Measurements from ENCODE around the gene HEATR5A. TPM values are rescaled to one million over a fixed set of nuclear protein-coding genes. Genes with fewer than 3 reads are reported as not detected.

Gene HEATR5A
- total RNA-seq, 2 experiments from 2014 or later, result 3.5 to 6.0 TPM

DNA sequence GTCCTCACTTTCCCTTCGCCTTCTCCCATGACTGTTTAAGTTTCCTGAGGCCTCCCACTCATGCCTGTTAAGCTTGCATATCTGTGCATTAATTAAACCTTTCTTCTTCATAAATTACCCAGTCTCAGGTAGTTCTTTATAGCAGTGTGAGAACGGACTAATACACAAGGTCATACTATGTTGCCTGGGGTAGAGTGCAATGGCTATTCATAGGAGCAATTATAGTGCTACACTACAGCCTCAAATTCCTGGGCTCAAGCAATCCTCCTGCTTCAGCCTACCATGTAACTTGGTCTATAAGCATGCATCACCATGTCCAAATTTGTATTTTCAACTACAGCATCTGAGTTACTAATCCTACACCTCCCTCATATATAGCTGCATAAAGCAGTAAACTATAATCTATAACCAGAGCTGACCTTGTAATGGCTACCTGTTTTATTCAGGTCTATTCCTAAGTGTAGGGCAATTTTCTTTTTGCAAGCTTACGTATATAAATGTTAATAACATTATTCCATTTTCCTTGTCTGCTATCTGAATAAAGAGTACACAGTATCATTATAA is 18.9 kb downstream of the HEATR5A start:
- Mint-ChIP-seq H3K9me3 (no peaks in the 10 kb centered on the region), H3K27me3 (ENCODE audit: low read depth) (no peaks in the 10 kb centered on the region), H3K27ac (no peak overlapping the region), H3K36me3 (ENCODE audit: low read depth) (peaks cover 11% of the 10 kb centered on the region), H3K4me3 (no peak overlapping the region), H3K4me1 (ENCODE audit: low read depth) (peaks cover 5% of the 10 kb centered on the region)
- intact Hi-C loops (cut with micrococcal nuclease), result no loop called here
- CTCF ChIA-PET, result interaction anchor here (1.5 kb wide), 1 partner anchor 10 kb away, joined by 4 read pairs; no protein-coding TSS in a partner anchor
- no peak for DNase-seq

DNA sequence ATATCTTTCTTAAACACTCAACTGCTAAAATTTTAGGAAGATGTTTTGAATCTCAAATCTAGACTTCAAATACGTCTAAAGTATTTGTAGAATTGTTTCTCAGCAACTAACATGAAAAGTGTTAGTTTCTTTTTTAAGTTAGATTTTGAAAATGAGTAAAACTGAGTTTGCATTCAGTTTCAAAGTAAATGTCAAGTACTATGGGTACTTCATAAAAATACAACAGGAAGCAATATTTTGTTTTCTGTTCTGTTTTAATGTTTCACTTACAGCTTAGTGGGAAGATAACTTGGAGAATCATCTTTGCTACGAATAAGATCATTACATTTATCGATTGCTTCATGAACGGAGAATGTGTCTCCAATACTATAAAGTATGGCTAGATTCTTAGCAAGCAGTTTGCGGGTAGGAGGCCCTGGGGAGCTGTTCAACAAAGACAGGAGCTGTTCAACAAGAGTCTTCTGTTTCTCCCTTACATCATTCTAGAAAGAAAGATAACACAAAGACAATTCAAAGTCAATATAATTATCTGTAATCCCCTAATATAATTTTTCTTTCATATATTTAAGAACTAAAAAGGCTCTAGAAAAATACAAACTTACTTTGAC is 20.2 kb downstream of the HEATR5A start:
- H3K27ac Mint-ChIP-seq, result no peak overlapping the region
- no peaks in the 10 kb centered on the region for H3K9me3 Mint-ChIP-seq
- no peak overlapping the region for H3K4me3 Mint-ChIP-seq
- intact Hi-C loops (cut with micrococcal nuclease), result loop anchor here (1.0 kb wide), 2 partner anchors 11 to 20 kb away; partner anchors contain the start of gene HEATR5A
- DNase-seq, result no peak
- H3K36me3 Mint-ChIP-seq (ENCODE audit: low read depth), result peaks cover 11% of the 10 kb centered on the region
- H3K4me1 Mint-ChIP-seq (ENCODE audit: low read depth), result peaks cover 5% of the 10 kb centered on the region
- CTCF ChIA-PET, result no interaction called here
- H3K27me3 Mint-ChIP-seq (ENCODE audit: low read depth), result no peaks in the 10 kb centered on the region

GRCh38 chr14:31395572-31396205 is 24.7 kb downstream of the HEATR5A start:
- Mint-ChIP-seq H3K9me3 (no peaks in the 10 kb centered on the region), H3K4me1 (ENCODE audit: low read depth) (peaks cover 7% of the 10 kb centered on the region), H3K4me3 (no peak overlapping the region), H3K36me3 (ENCODE audit: low read depth) (peaks cover 9% of the 10 kb centered on the region), H3K27ac (no peak overlapping the region), H3K27me3 (ENCODE audit: low read depth) (no peaks in the 10 kb centered on the region)
- DNase-seq, result no peak
- intact Hi-C loops (cut with micrococcal nuclease), result no loop called here
- CTCF ChIA-PET, result interaction anchor here (0.6 to 2.0 kb wide), 3 partner anchors 23 to 54 kb away, joined by 3 to 6 read pairs (median 4); no protein-coding TSS in a partner anchor

DNA sequence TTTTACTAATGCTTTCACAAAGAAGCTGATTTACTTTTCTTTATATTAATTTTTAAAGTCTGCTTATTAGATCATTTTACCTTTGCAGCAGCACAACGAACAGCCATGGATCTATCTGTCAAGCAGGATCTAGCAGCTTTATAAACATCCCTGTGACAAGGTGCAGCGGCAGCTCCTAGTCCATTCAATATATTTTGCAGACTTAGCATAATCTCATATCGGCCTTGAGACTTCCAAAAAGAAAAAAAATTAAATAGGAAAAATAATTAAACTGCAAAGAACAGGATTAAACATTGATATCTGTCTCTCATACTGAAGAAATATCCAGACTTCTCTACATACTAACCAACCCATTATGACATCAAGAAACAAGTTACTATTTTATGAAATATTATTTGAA is 25.2 kb downstream of the HEATR5A start:
- Mint-ChIP-seq H3K36me3 (ENCODE audit: low read depth) (peaks cover 8% of the 10 kb centered on the region), H3K9me3 (no peaks in the 10 kb centered on the region), H3K27me3 (ENCODE audit: low read depth) (no peaks in the 10 kb centered on the region), H3K27ac (no peak overlapping the region), H3K4me3 (no peak overlapping the region), H3K4me1 (ENCODE audit: low read depth) (peaks cover 7% of the 10 kb centered on the region)
- intact Hi-C loops (cut with micrococcal nuclease), result no loop called here
- DNase-seq, result no peak
- CTCF ChIA-PET, result interaction anchor here (1.2 to 2.0 kb wide), 3 partner anchors 30 to 187 kb away, joined by 3 to 6 read pairs (median 5); no protein-coding TSS in a partner anchor

DNA sequence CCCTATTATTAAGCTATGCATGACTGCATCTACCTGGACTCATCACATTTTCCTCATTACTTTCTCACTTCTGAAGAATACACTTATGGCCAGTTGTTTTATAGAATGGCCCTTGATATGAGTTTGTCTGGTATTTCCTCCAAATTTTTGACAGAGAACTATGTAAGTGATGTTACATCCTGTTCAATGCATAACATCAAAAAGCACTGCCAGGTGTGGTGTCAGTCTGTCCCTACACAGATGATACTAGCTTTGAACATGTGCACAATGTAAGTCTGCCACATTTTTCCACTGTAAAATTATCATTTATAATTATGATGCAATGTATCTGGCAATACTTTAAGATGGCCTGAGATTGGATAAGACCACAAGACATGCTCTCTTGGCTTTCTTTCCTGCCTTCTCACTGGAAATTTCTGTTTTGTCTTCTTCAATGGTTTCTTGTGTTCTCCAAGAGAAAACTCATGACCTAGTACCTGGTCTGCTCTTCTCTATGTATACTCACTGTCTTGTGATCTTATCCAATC is 28.3 kb downstream of the HEATR5A start:
- H3K27me3 Mint-ChIP-seq (ENCODE audit: low read depth), result no peaks in the 10 kb centered on the region
- H3K9me3 Mint-ChIP-seq, result no peaks in the 10 kb centered on the region
- CTCF ChIA-PET, result interaction anchor here (1.1 to 1.8 kb wide), 3 partner anchors 9 to 185 kb away, joined by 3 to 4 read pairs (median 4); no protein-coding TSS in a partner anchor
- H3K4me1 Mint-ChIP-seq (ENCODE audit: low read depth), result peaks cover 25% of the 10 kb centered on the region
- peaks cover 3% of the 10 kb centered on the region for H3K36me3 Mint-ChIP-seq (ENCODE audit: low read depth)
- no peak overlapping the region for H3K4me3 Mint-ChIP-seq
- no peak overlapping the region for H3K27ac Mint-ChIP-seq
- intact Hi-C loops (cut with micrococcal nuclease), result no loop called here
- no peak for DNase-seq

DNA sequence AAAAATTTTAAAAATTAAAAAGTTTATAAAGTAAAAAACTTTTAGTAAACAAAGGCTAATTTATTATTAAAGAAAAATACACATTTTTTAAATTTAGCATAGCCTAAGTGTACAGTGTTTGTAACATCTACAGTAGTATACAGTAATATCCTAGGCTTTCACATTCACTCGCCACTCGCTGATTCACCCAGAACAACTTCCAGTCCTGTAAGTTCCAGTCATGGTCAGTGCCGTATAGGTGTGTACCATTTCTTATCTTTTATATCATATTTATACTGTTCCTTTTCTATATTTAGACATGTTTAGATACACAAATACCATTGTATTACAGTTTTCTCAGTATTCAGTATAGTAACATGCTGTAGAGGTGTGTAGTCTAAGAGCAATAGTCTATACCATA is 28.9 kb downstream of the HEATR5A start:
- Mint-ChIP-seq H3K4me3 (no peak overlapping the region), H3K4me1 (ENCODE audit: low read depth) (peaks cover 25% of the 10 kb centered on the region), H3K27me3 (ENCODE audit: low read depth) (no peaks in the 10 kb centered on the region), H3K36me3 (ENCODE audit: low read depth) (peaks cover 3% of the 10 kb centered on the region), H3K9me3 (no peaks in the 10 kb centered on the region), H3K27ac (no peak overlapping the region)
- intact Hi-C loops (cut with micrococcal nuclease), result no loop called here
- CTCF ChIA-PET, result interaction anchor here (1.1 to 1.8 kb wide), 3 partner anchors 10 to 185 kb away, joined by 3 to 4 read pairs (median 4); no protein-coding TSS in a partner anchor
- DNase-seq, result no peak

DNA sequence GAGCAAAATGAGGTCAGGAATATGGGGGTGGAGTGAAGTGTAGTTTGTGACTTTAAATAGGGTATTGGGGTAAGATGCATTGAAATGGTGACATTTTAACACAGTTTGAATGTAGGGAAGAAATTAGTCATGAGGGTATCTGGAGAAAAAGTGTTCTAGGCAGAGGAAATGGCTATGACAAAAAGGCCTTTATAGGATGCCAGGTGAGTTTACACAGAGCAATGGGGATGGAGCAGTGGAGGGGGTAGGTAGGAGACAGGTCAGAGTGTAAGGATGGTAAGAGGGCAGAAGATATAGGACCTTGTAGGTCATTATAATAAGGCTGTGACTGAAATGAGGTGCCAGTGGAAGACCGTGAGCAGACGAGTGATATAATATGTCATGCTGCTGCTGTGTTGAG is 30.4 kb downstream of the HEATR5A start:
- H3K4me3 Mint-ChIP-seq, result no peak overlapping the region
- CTCF ChIA-PET, result interaction anchor here (0.9 to 1.4 kb wide), 2 partner anchors 9 to 60 kb away, joined by 3 to 5 read pairs; no protein-coding TSS in a partner anchor
- peaks cover 25% of the 10 kb centered on the region for H3K4me1 Mint-ChIP-seq (ENCODE audit: low read depth)
- DNase-seq, result no peak
- H3K9me3 Mint-ChIP-seq, result no peaks in the 10 kb centered on the region
- peaks cover 3% of the 10 kb centered on the region for H3K36me3 Mint-ChIP-seq (ENCODE audit: low read depth)
- no peaks in the 10 kb centered on the region for H3K27me3 Mint-ChIP-seq (ENCODE audit: low read depth)
- intact Hi-C loops (cut with micrococcal nuclease), result loop anchor here (1.0 to 10.0 kb wide), 3 partner anchors 10 to 815 kb away; partner anchors contain the start of genes HEATR5A, RNU6-7 and RNU6-8
- peak overlapping the region; percentile 9 for H3K27ac Mint-ChIP-seq

- CTCF ChIA-PET, result no interaction called here
- intact Hi-C loops (cut with micrococcal nuclease), result loop anchor here (1.0 to 10.0 kb wide), 3 partner anchors 11 to 816 kb away; partner anchors contain the start of genes HEATR5A, RNU6-7 and RNU6-8
- H3K9me3 Mint-ChIP-seq, result no peaks in the 10 kb centered on the region
- H3K36me3 Mint-ChIP-seq (ENCODE audit: low read depth), result peaks cover 1% of the 10 kb centered on the region
- DNase-seq, result peak; percentile 17
- no peak overlapping the region for H3K27ac Mint-ChIP-seq
- no peaks in the 10 kb centered on the region for H3K27me3 Mint-ChIP-seq (ENCODE audit: low read depth)
- H3K4me3 Mint-ChIP-seq, result no peak overlapping the region
- H3K4me1 Mint-ChIP-seq (ENCODE audit: low read depth), result peaks cover 25% of the 10 kb centered on the region
These were observed 31.5 kb downstream of the HEATR5A start for GRCh38 chr14:31388687-31389413.

GRCh38 chr14:31387091-31387490 is 33.3 kb downstream of the HEATR5A start:
- H3K9me3 Mint-ChIP-seq, result no peaks in the 10 kb centered on the region

DNA sequence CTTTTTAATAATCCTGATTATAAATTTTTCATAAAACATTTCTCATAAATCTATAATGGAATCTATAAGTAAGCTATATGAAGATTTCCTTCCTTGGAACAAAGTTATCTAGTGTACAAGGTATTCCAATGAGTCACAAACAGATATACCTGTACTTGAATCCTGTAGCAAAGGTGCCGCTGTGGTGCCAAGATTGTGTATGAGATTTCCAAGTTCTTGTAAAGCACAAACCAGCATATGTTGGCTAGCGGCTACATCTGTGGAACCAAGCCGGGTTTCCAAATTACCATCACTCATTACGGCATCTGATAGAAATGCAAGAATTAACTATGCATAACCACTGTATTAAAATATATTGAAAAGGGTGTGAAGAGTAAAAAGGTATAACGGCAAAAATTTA is 34.1 kb downstream of the HEATR5A start:
- no peaks in the 10 kb centered on the region for H3K9me3 Mint-ChIP-seq
- no peak overlapping the region for H3K27ac Mint-ChIP-seq
- H3K36me3 Mint-ChIP-seq (ENCODE audit: low read depth), result no peaks in the 10 kb centered on the region
- no peak for DNase-seq
- no peak overlapping the region for H3K4me3 Mint-ChIP-seq
- no peaks in the 10 kb centered on the region for H3K27me3 Mint-ChIP-seq (ENCODE audit: low read depth)
- peaks cover 21% of the 10 kb centered on the region for H3K4me1 Mint-ChIP-seq (ENCODE audit: low read depth)
- intact Hi-C loops (cut with micrococcal nuclease), result loop anchor here (10.0 kb wide), 1 partner anchor 819 kb away; the partner anchor contains the start of genes RNU6-7 and RNU6-8
- CTCF ChIA-PET, result interaction anchor here (1.0 to 1.4 kb wide), 2 partner anchors 29 to 34 kb away, joined by 3 read pairs; partner anchors contain the start of gene HEATR5A

More at GRCh38 chr14:31387091-31387490, 33.3 kb downstream of the HEATR5A start:
- no peak overlapping the region for H3K4me3 Mint-ChIP-seq
- CTCF ChIA-PET, result interaction anchor here (1.0 to 1.4 kb wide), 2 partner anchors 32 to 33 kb away, joined by 3 read pairs; partner anchors contain the start of gene HEATR5A
- peaks cover 25% of the 10 kb centered on the region for H3K4me1 Mint-ChIP-seq (ENCODE audit: low read depth)
- no peak overlapping the region for H3K27ac Mint-ChIP-seq
- no peaks in the 10 kb centered on the region for H3K27me3 Mint-ChIP-seq (ENCODE audit: low read depth)
- no peak for DNase-seq
- intact Hi-C loops (cut with micrococcal nuclease), result loop anchor here (10.0 kb wide), 1 partner anchor 818 kb away; the partner anchor contains the start of genes RNU6-7 and RNU6-8
- no peaks in the 10 kb centered on the region for H3K36me3 Mint-ChIP-seq (ENCODE audit: low read depth)

GRCh38 chr14:31382221-31382620 is 38.1 kb downstream of the HEATR5A start:
- peaks cover 2% of the 10 kb centered on the region for H3K36me3 Mint-ChIP-seq (ENCODE audit: low read depth)
- no peaks in the 10 kb centered on the region for H3K27me3 Mint-ChIP-seq (ENCODE audit: low read depth)
- H3K4me1 Mint-ChIP-seq (ENCODE audit: low read depth), result no peaks in the 10 kb centered on the region
- intact Hi-C loops (cut with micrococcal nuclease), result loop anchor here (10.0 kb wide), 1 partner anchor 823 kb away; the partner anchor contains the start of genes RNU6-7 and RNU6-8
- CTCF ChIA-PET, result no interaction called here
- H3K9me3 Mint-ChIP-seq, result no peaks in the 10 kb centered on the region
- H3K27ac Mint-ChIP-seq, result no peak overlapping the region
- no peak overlapping the region for H3K4me3 Mint-ChIP-seq
- DNase-seq, result no peak
